OCI-LY3 (cell line): ENCODE results near the gene RAB25.
A peak's percentile ranks its signal among the peaks of the same experiment; 100 is the strongest.

Experiments used
- H2AFZ ChIP-seq: fragments of 200-600, 300-600 bp; shearing (Covaris generic); 2 replicates; pipeline ENCODE4 v1.6.0; 2014; ENCODE audit warnings: antibody characterized with exemption, low read depth, low read length
- H3K27ac ChIP-seq: fragments of 200-600, 300-600 bp; sonication (generic); 2 replicates; pipeline ENCODE4 v1.5.1; 2014; ENCODE audit warnings: mild to moderate bottlenecking, low read length, moderate library complexity, mixed read lengths
- H3K27me3 ChIP-seq: fragments of 200-600, 300-600 bp; sonication (generic); 2 replicates; pipeline ENCODE4 v1.6.1; 2014; ENCODE audit warnings: low read depth, low read length, mixed read lengths
- H3K36me3 ChIP-seq: fragments of 200-600, 300-600 bp; sonication (generic); replicated peaks from 2 replicates; pipeline ENCODE3; 2014; ENCODE audit warnings: low read depth, low read length, mixed read lengths
- H3K4me1 ChIP-seq: fragments of 300-600, 200-600 bp; sonication (generic); 2 replicates; pipeline ENCODE4 v1.6.1; 2014; ENCODE audit warnings: low read length, mixed read lengths
- H3K4me2 ChIP-seq: fragments of 200-600, 300-600 bp; sonication (generic); 2 replicates; pipeline ENCODE4 v1.6.1; 2014; ENCODE audit warnings: low read length, mixed read lengths
- H3K4me3 ChIP-seq: fragments of 300-600, 200-600 bp; sonication (generic); 2 replicates; pipeline ENCODE4 v1.5.1; 2014; ENCODE audit warnings: antibody characterized with exemption, mild to moderate bottlenecking, low read length, moderate library complexity
- H3K79me2 ChIP-seq: fragments of 300-600, 200-600 bp; shearing (Covaris generic); 2 replicates; pipeline ENCODE4 v1.6.1; 2014; ENCODE audit warnings: mild to moderate bottlenecking, low read length, mixed read lengths
- H3K9ac ChIP-seq: fragments of 300-600, 200-600 bp; shearing (Covaris generic); 2 replicates; pipeline ENCODE4 v1.6.0; 2014; ENCODE audit warnings: mild to moderate bottlenecking, low read length, moderate library complexity
- H3K9me3 ChIP-seq: fragments of 200-600, 300-600 bp; shearing (Covaris generic); 2 replicates; pipeline ENCODE4 v1.6.1; 2014; ENCODE audit warnings: low read length, mixed read lengths; ENCODE audit not compliant: insufficient read depth
- H4K20me1 ChIP-seq: fragments of 200-600, 300-600 bp; sonication (generic); 2 replicates; pipeline ENCODE4 v1.6.1; 2016; ENCODE audit warnings: low read length, mixed read lengths; ENCODE audit not compliant: insufficient read depth
- CTCF ChIP-seq: fragments of 200-600, 300-600 bp; sonication (generic); IDR thresholded peaks from 2 replicates; pipeline ENCODE4 v1.5.1; 2014; ENCODE audit warnings: antibody characterized with exemption, low read length, low read depth
- EZH2phosphoT487 ChIP-seq: fragments of 200-600 bp; shearing (Covaris generic); IDR thresholded peaks from 2 replicates; pipeline ENCODE4 v1.6.1; 2018; ENCODE audit warnings: antibody characterized with exemption, mixed run types, low read depth

RAB25 gene

GRCh38 chr1:156060937-156061636 is at the start of gene RAB25:
TSS of gene RAB25 (plus strand) at chr1:156061160. CDS start at chr1:156061401, 241 bp downstream.
- H4K20me1 ChIP-seq: no peaks in the 10 kb centered on the region
- no peaks in the 10 kb centered on the region for H3K79me2 ChIP-seq
- no peak within 1 kb of the TSS for H2AFZ ChIP-seq
- no peak within 1 kb of the TSS for H3K9ac ChIP-seq
- H3K27ac ChIP-seq: no peak within 1 kb of the TSS
- H3K9me3 ChIP-seq: no peaks in the 10 kb centered on the region
- no peak within 1 kb of the TSS for H3K4me2 ChIP-seq
- H3K27me3 ChIP-seq: no peaks in the 10 kb centered on the region
- H3K36me3 ChIP-seq: no peaks in the 10 kb centered on the region
- TF ChIP-seq EZH2phosphoT487 (no peak), CTCF (no peak)
- H3K4me1 ChIP-seq: no peaks in the 10 kb centered on the region
- H3K4me3 ChIP-seq: no peak within 1 kb of the TSS

- H3K4me2 ChIP-seq: peak overlapping the region; percentile 55
- peak overlapping the region; percentile 64 for H3K27ac ChIP-seq
- H3K4me1 ChIP-seq: peaks cover 31% of the 10 kb centered on the region
- TF ChIP-seq EZH2phosphoT487 (no peak), CTCF (no peak)
- H3K27me3 ChIP-seq: no peaks in the 10 kb centered on the region
- peaks cover 54% of the 10 kb centered on the region for H3K36me3 ChIP-seq
- H2AFZ ChIP-seq: no peak overlapping the region
- peaks cover 16% of the 10 kb centered on the region; the same call in 1 of the 2 replicates for H3K79me2 ChIP-seq
- peaks cover 47% of the 10 kb centered on the region for H4K20me1 ChIP-seq
- H3K4me3 ChIP-seq: peak overlapping the region; percentile 39; the same call in 1 of the 2 replicates
- H3K9ac ChIP-seq: no peak overlapping the region
- H3K9me3 ChIP-seq: no peaks in the 10 kb centered on the region
These were observed 48.7 kb upstream of the RAB25 start for GRCh38 chr1:156012051-156012817.

GRCh38 chr1:156014829-156015228 is 46.1 kb upstream of the RAB25 start:
- peaks cover 40% of the 10 kb centered on the region for H4K20me1 ChIP-seq
- H2AFZ ChIP-seq: no peak overlapping the region
- H3K27me3 ChIP-seq: no peaks in the 10 kb centered on the region
- H3K36me3 ChIP-seq: peaks cover 56% of the 10 kb centered on the region
- no peak overlapping the region for H3K4me3 ChIP-seq
- TF ChIP-seq EZH2phosphoT487 (no peak), CTCF (no peak)
- peaks cover 38% of the 10 kb centered on the region for H3K4me1 ChIP-seq
- no peak overlapping the region for H3K9ac ChIP-seq
- H3K79me2 ChIP-seq: peaks cover 30% of the 10 kb centered on the region
- no peaks in the 10 kb centered on the region for H3K9me3 ChIP-seq
- H3K27ac ChIP-seq: no peak overlapping the region
- no peak overlapping the region for H3K4me2 ChIP-seq

- Histone ChIP-seq H3K27me3 (peaks cover under 1% of the 10 kb centered on the region; the same call in 1 of the 2 replicates), H3K4me2 (peak overlapping the region; percentile 85), H2AFZ (no peak overlapping the region), H3K4me3 (peak overlapping the region; percentile 79), H3K36me3 (peaks cover 23% of the 10 kb centered on the region), H4K20me1 (peaks cover 2% of the 10 kb centered on the region; the same call in 1 of the 2 replicates), H3K9ac (peak overlapping the region; percentile 70), H3K9me3 (no peaks in the 10 kb centered on the region), H3K27ac (peak overlapping the region; percentile 16; the same call in 1 of the 2 replicates), H3K79me2 (peaks cover 24% of the 10 kb centered on the region), H3K4me1 (peaks cover 13% of the 10 kb centered on the region)
- TF ChIP-seq CTCF (no peak), EZH2phosphoT487 (no peak)
These were observed 41.0 kb upstream of the RAB25 start for GRCh38 chr1:156019946-156020292.
